Limb (tissue), 2 donors: Measurements from ENCODE around the gene EPB41L4A.

Experiments used
- DNase-seq, 2 donors: peaks; one replicate each; pipeline ENCODE4 v3.0.0-alpha.2; 2016; ENCODE audit errors: extremely low spot score in 2 of 2

The EPB41L4A gene

DNA sequence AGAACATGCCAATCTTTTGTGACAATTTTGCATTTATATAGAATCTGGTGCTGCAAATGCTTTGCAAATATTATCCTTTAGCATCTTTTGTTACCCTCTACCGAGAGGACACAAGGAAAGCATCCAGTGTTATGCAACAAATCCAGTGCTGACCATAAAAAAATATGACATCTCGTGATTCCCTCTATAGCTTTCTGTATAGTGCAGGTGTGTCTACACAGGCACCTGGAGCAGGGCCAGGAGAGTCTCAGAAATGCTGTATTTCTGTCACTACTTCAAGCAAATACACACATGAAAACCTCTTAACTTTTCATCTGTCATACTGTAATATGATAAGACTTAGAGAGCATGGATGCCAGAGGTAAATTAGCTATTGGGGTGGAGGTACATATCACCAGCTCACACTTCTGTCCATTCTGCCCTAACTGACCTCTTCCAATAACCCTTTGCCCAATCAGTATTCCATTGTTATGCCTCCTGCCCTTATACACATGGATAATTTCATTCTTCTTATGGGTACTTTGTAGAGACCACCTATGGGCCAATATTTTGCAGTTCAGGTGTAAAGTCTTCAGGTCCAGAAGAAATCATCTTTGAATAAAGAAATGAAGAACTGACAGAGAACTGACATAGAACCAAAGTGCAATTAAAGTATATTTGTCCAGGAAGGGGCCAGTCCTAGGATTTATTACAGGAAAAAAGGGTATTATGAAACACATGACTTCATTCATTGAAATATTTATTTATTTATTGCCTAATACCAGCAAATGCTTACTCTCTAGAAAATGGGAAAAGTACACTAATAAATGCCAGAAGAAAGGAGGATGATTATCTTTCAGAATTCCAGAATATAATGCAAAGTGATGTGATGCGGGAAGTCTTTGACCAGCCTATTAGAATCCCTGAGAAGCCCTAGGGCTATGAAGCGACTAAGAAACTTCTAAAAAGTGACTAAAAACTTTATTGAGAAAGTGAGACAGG lies 106.5 kb downstream of the EPB41L4A start:
- DNase-seq: no peak

- DNase-seq: no peak
Observed at GRCh38 chr5:112310746-112311145, 108.3 kb downstream of the EPB41L4A start.

DNA sequence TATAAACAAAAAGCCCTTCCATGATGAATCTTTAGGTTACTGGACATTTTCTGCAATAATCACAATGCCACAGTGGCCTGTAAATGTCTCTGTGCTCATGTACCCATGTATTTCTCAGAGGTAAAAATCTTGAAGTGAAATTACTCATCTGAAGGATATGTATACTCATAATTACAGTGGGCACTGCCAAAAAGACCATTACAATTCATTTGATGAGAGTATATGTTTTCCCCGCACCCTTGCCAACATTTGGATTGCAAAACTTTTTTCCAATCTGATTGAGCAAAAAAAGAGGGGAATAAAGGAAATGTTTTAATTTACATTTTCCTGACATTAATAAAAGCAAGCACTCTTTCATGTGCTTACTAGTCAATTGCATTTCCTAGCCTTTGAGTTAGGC lies 110.5 kb downstream of the EPB41L4A start:
- DNase-seq: no peak

DNA sequence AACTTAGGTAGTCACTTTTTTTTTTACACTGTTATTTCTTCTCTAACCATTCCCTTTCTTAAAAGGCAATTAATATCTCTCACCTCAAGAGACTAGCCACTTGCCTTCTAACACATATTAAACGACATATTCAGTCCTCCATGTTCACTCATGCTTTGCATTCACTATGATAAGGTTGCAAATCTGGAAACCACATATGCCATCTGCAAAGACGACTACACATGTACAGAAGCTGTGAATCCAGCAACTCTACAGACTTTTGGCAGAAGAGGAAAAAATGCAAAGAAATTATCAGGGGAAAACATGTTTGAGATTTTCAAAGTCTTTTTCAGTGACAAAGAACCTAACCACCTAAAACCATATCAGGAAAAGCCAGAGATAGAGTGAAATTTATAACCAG lies 112.1 kb downstream of the EPB41L4A start:
- no peak for DNase-seq

- DNase-seq: no peak
Observed at GRCh38 chr5:112304743-112305142, 114.3 kb downstream of the EPB41L4A start.

DNA sequence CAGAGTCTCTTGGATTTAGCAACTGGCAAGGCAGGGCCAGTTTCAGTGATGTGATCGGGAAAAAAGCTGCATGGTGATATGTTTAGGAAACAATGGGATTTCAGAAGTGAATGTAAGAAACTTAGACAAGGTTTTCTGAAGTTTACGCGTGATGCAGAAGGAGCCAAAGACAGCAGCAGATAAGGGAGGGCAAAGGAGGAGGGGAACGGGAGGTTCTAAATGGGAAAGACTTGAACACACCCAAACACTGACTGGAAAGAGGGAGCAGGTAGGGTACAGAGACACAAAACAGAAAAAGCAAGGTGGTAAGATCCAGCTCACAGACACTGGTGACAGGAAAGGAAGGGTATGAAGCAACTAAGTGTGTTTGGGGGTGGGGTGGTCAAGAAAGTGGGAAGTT lies 115.4 kb downstream of the EPB41L4A start:
- DNase-seq: no peak

- DNase-seq: no peak
Observed at GRCh38 chr5:112294126-112294525, 125.0 kb downstream of the EPB41L4A start.

- DNase-seq: no peak
Observed at GRCh38 chr5:112293587-112293986, 125.5 kb downstream of the EPB41L4A start.

GRCh38 chr5:112290691-112291090 lies 128.4 kb downstream of the EPB41L4A start:
- no peak for DNase-seq

DNA sequence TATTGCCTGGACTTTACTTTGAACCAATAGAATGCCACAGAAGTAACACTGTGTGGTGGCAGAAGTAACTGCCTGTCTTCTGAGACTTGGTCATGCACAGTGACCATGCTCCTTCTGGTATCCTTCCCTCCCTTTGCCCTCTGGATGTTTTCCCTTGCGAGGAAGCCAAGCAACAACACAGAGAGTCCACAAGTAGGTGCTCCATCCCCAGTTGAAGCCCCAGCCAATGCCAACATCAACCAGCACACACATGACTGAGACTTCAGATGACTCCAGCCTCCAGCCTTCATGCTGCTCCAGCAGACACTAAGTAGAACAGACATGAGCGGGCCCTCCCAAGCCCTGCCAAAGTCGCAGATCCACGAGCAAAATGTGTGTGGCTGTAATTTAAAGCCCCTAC lies 129.6 kb downstream of the EPB41L4A start:
- no peak for DNase-seq

- DNase-seq: no peak
Observed at GRCh38 chr5:112283943-112284929, 134.8 kb downstream of the EPB41L4A start.

DNA sequence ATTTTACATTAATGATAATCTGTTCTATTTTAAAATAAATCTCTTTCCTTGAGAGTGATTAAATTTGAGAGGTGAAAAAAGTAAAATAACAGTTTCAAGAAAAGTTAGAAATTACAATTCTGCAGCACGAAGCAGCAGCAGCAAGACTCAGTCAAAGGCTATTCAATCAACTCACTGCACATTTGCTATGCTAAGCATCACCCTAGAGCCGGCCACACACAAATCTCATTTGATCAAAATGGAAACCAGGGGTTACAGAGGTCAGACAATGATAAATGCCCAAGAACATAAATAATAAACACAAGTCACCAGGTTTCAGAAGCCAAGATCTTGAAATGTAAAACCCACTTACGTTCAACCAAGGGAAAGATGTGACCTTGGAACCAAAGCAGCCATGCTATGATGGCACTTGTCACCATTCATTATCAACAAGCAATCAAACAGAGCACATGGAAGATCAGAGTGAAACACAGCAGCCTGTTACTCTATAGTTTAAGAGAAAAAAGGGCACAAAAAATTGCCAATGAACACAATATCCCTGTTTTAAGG lies 136.0 kb downstream of the EPB41L4A start:
- no peak for DNase-seq

DNA sequence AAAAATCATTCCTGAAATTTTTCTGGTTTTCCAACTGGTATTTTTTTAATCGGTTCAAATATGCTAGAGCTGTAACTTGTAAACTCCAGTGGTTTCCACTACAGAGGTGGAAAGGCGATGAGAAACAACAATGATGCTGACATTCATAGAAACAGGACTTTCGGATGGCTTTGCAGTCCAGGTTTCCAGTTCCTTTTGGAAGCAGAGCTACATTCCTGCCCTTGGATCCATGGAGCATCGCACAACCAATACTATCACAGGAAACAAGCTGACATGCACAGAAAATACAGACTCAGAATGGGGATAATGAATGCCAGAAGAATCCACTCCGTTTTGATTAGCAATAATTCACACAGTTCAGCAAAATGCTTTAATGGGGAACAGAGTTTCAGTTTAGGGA lies 140.0 kb downstream of the EPB41L4A start:
- DNase-seq: no peak

GRCh38 chr5:112276991-112277390 lies 142.1 kb downstream of the EPB41L4A start:
- DNase-seq: no peak

GRCh38 chr5:112275671-112276070 lies 143.4 kb downstream of the EPB41L4A start:
- no peak for DNase-seq

- no peak for DNase-seq
Observed at GRCh38 chr5:112270299-112271293, 148.5 kb downstream of the EPB41L4A start.

GRCh38 chr5:112267231-112267630 lies 151.8 kb downstream of the EPB41L4A start:
- DNase-seq: no peak

- DNase-seq: no peak
Observed at GRCh38 chr5:112264666-112265065, 154.4 kb downstream of the EPB41L4A start.

DNA sequence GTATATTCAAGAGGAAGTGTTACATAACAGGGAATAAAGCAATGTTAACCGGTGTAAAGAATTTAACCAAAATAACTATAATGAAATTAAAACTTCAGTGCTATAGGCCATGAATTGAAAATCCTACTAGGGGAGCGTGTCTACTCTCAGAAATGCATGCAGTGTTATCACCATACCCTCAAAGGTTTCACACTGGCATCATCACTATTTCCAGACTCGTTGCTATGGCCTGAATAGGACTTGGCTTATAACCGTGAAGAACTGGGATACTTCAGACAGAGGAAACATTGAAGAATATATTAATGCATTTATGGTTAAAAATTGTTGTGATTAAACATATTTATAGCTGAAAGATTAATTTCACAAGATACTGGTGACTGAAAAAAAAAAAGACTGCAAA lies 154.9 kb downstream of the EPB41L4A start:
- no peak for DNase-seq

DNA sequence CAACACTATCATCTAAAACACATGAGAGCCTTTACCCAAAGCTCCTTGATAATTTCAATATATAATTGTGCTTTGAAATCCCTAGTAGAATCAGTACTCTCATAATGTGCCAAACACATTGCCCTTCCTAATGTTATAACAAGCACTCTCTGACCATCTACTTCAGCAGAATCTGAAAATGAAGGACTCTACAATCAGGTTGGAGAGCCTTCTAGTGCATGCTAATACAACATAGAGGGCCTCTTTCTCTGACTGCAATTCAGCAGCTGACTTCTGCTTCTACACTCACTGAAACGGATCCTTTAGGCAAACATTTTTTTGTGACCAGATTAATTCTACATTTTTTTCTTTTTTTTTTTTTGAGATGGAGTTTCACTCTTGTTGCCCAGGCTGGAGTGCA lies 155.6 kb downstream of the EPB41L4A start:
- no peak for DNase-seq

- DNase-seq: no peak
Observed at GRCh38 chr5:112258571-112258970, 160.5 kb downstream of the EPB41L4A start.
